ENCODE results near the gene PPARG. TPM values are rescaled to one million over a fixed set of nuclear protein-coding genes. Genes with fewer than 3 reads are reported as not detected.

The PPARG gene
- polyA plus RNA-seq, 6 donors from 2014 or later, result not detected

- H3K4me3 Mint-ChIP-seq, result no peak overlapping the region
- no peaks in the 10 kb centered on the region for H3K9me3 Mint-ChIP-seq
- no peaks in the 10 kb centered on the region for H3K4me1 Mint-ChIP-seq
- no peak overlapping the region for H3K27ac Mint-ChIP-seq
- DNase-seq, result no peak
- peaks cover 10 to 17% (median 16%) of the 10 kb centered on the region in 3 donors for H3K27me3 Mint-ChIP-seq
- no peak for ATAC-seq (ENCODE audit: low read depth in 2 of 2)
- no peaks in the 10 kb centered on the region for H3K36me3 Mint-ChIP-seq
Observed at GRCh38 chr3:12408984-12409683, 120.3 kb downstream of the PPARG start.

- DNase-seq, result no peak
- no peak overlapping the region for H3K4me3 Mint-ChIP-seq
- peaks cover 10 to 17% (median 16%) of the 10 kb centered on the region in 3 donors for H3K27me3 Mint-ChIP-seq
- H3K36me3 Mint-ChIP-seq, result no peaks in the 10 kb centered on the region
- ATAC-seq (ENCODE audit: low read depth in 2 of 2), result no peak
- no peaks in the 10 kb centered on the region for H3K9me3 Mint-ChIP-seq
- no peaks in the 10 kb centered on the region for H3K4me1 Mint-ChIP-seq
- no peak overlapping the region for H3K27ac Mint-ChIP-seq
Observed at GRCh38 chr3:12409684-12410596, 121.1 kb downstream of the PPARG start.

- no peaks in the 10 kb centered on the region for H3K9me3 Mint-ChIP-seq
- peaks cover 10 to 21% (median 11%) of the 10 kb centered on the region in 3 donors for H3K27me3 Mint-ChIP-seq
- no peaks in the 10 kb centered on the region for H3K4me1 Mint-ChIP-seq
- DNase-seq (no peak), ATAC-seq (ENCODE audit: low read depth in 2 of 2) (no peak)
- H3K27ac Mint-ChIP-seq, result no peak overlapping the region
- H3K36me3 Mint-ChIP-seq, result no peaks in the 10 kb centered on the region
- H3K4me3 Mint-ChIP-seq, result no peak overlapping the region
Observed at GRCh38 chr3:12413721-12414255, 124.9 kb downstream of the PPARG start.

GRCh38 chr3:12415014-12415680 lies 126.3 kb downstream of the PPARG start:
- Mint-ChIP-seq H3K36me3 (no peaks in the 10 kb centered on the region), H3K4me3 (no peak overlapping the region), H3K27me3 (peaks cover 10 to 13% (median 11%) of the 10 kb centered on the region in 3 donors), H3K9me3 (no peaks in the 10 kb centered on the region), H3K27ac (no peak overlapping the region), H3K4me1 (no peaks in the 10 kb centered on the region)
- ATAC-seq (ENCODE audit: low read depth in 2 of 2) (no peak), DNase-seq (no peak)

GRCh38 chr3:12416731-12417130 lies 127.9 kb downstream of the PPARG start:
- no peak for DNase-seq
- Mint-ChIP-seq H3K27ac (no peak overlapping the region), H3K9me3 (no peaks in the 10 kb centered on the region), H3K4me3 (no peak overlapping the region), H3K36me3 (no peaks in the 10 kb centered on the region), H3K4me1 (no peaks in the 10 kb centered on the region), H3K27me3 (peaks cover 9 to 11% (median 11%) of the 10 kb centered on the region in 3 donors)
- no peak for ATAC-seq (ENCODE audit: low read depth in 2 of 2)

GRCh38 chr3:12420393-12420792 lies 131.5 kb downstream of the PPARG start:
- H3K4me3 Mint-ChIP-seq, result no peak overlapping the region
- no peak overlapping the region for H3K27ac Mint-ChIP-seq
- peaks cover 21 to 26% (median 24%) of the 10 kb centered on the region in 3 donors for H3K27me3 Mint-ChIP-seq
- H3K36me3 Mint-ChIP-seq, result no peaks in the 10 kb centered on the region
- ATAC-seq (ENCODE audit: low read depth in 2 of 2) (no peak), DNase-seq (no peak)
- no peaks in the 10 kb centered on the region for H3K4me1 Mint-ChIP-seq
- no peaks in the 10 kb centered on the region for H3K9me3 Mint-ChIP-seq

GRCh38 chr3:12421132-12421531 lies 132.3 kb downstream of the PPARG start:
- Mint-ChIP-seq H3K27ac (no peak overlapping the region), H3K4me3 (no peak overlapping the region), H3K4me1 (no peaks in the 10 kb centered on the region), H3K27me3 (peaks cover 25 to 33% (median 31%) of the 10 kb centered on the region in 3 donors), H3K9me3 (no peaks in the 10 kb centered on the region), H3K36me3 (no peaks in the 10 kb centered on the region)
- no peak for DNase-seq
- no peak for ATAC-seq (ENCODE audit: low read depth in 2 of 2)

GRCh38 chr3:12423131-12423530 lies 134.3 kb downstream of the PPARG start:
- DNase-seq, result no peak
- Mint-ChIP-seq H3K27ac (no peak overlapping the region), H3K27me3 (peaks cover 34 to 42% (median 35%) of the 10 kb centered on the region in 3 donors), H3K9me3 (no peaks in the 10 kb centered on the region), H3K4me3 (no peak overlapping the region), H3K36me3 (no peaks in the 10 kb centered on the region), H3K4me1 (no peaks in the 10 kb centered on the region)
- ATAC-seq (ENCODE audit: low read depth in 2 of 2), result no peak

GRCh38 chr3:12423918-12424630 lies 135.2 kb downstream of the PPARG start:
- Mint-ChIP-seq H3K9me3 (no peaks in the 10 kb centered on the region), H3K27me3 (peaks cover 34 to 45% (median 35%) of the 10 kb centered on the region in 3 donors)
- no peak for ATAC-seq (ENCODE audit: low read depth in 2 of 2)

GRCh38 chr3:12424635-12425319 lies 135.9 kb downstream of the PPARG start:
- Mint-ChIP-seq H3K27ac (peak overlapping the region in 2 of 6 donors; percentile 11 to 39), H3K9me3 (no peaks in the 10 kb centered on the region), H3K36me3 (no peaks in the 10 kb centered on the region), H3K27me3 (peaks cover 34 to 45% (median 35%) of the 10 kb centered on the region in 3 donors), H3K4me3 (no peak overlapping the region), H3K4me1 (no peaks in the 10 kb centered on the region)
- ATAC-seq (ENCODE audit: low read depth in 2 of 2) (no peak), DNase-seq (no peak)

More at GRCh38 chr3:12423918-12424630, 135.2 kb downstream of the PPARG start:
- Mint-ChIP-seq H3K4me1 (no peaks in the 10 kb centered on the region), H3K36me3 (no peaks in the 10 kb centered on the region), H3K4me3 (no peak overlapping the region), H3K27ac (no peak overlapping the region)
- no peak for DNase-seq

- no peak for DNase-seq
- H3K4me3 Mint-ChIP-seq, result no peak overlapping the region
- no peak overlapping the region for H3K27ac Mint-ChIP-seq
Observed at GRCh38 chr3:12425850-12426579, 137.1 kb downstream of the PPARG start.

GRCh38 chr3:12427551-12427950 lies 138.7 kb downstream of the PPARG start:
- DNase-seq (no peak), ATAC-seq (ENCODE audit: low read depth in 2 of 2) (no peak)
- Mint-ChIP-seq H3K27ac (no peak overlapping the region), H3K4me3 (no peak overlapping the region), H3K9me3 (no peaks in the 10 kb centered on the region), H3K27me3 (peaks cover 35 to 50% (median 39%) of the 10 kb centered on the region in 3 donors), H3K4me1 (no peaks in the 10 kb centered on the region), H3K36me3 (no peaks in the 10 kb centered on the region)

More at GRCh38 chr3:12425850-12426579, 137.1 kb downstream of the PPARG start:
- no peaks in the 10 kb centered on the region for H3K36me3 Mint-ChIP-seq
- peaks cover 43 to 52% (median 47%) of the 10 kb centered on the region in 3 donors for H3K27me3 Mint-ChIP-seq
- no peaks in the 10 kb centered on the region for H3K4me1 Mint-ChIP-seq
- H3K9me3 Mint-ChIP-seq, result no peaks in the 10 kb centered on the region
- ATAC-seq (ENCODE audit: low read depth in 2 of 2), result no peak

Measured in naive B cell (primary cell).